Activated CD8-positive, alpha-beta T cell treated with anti-CD3 and anti-CD28 coated beads for 36 hours (primary cell): ENCODE data around the gene CBX2. TPM values are rescaled to one million over a fixed set of nuclear protein-coding genes. Genes with fewer than 3 reads are reported as not detected.

Source experiments
- ATAC-seq: fragments of 200-7000 bp; cut with Tn5 transposase; one replicate; pipeline ENCODE4 v1.10.0; 2021; ENCODE audit warnings: mild to moderate bottlenecking, moderate library complexity
- CTCF ChIA-PET: fragments of 350-600 bp; sonication (Branson Sonifier 250); formaldehyde crosslinking; loops from one replicate; lab custom pipeline; 2021; ENCODE audit warnings: antibody characterized with exemption; lab: Charles Lee
- POLR2A ChIA-PET: fragments of 350-600 bp; sonication (Branson Sonifier 250); formaldehyde crosslinking; loops from one replicate; lab custom pipeline; 2021; ENCODE audit warnings: antibody characterized with exemption; lab: Charles Lee
- DNase-seq: peaks from one replicate; pipeline ENCODE4 v3.0.0-alpha.2; 2020
- H3K27ac Mint-ChIP-seq: one replicate; pipeline ENCODE4 v1.8.0; 2021; ENCODE audit warnings: mild to moderate bottlenecking, mixed read lengths
- H3K27me3 Mint-ChIP-seq: one replicate; pipeline ENCODE4 v1.8.0; 2021; ENCODE audit warnings: mixed read lengths
- H3K36me3 Mint-ChIP-seq: one replicate; pipeline ENCODE4 v1.8.0; 2021; ENCODE audit warnings: low read depth, mixed read lengths
- H3K4me1 Mint-ChIP-seq: one replicate; pipeline ENCODE4 v1.8.0; 2021; ENCODE audit warnings: low read depth, mixed read lengths
- H3K4me3 Mint-ChIP-seq: one replicate; pipeline ENCODE4 v1.8.0; 2021; ENCODE audit warnings: mild to moderate bottlenecking, moderate library complexity, mixed read lengths
- H3K9me3 Mint-ChIP-seq: one replicate; pipeline ENCODE4 v1.8.0; 2021; ENCODE audit warnings: mixed read lengths
- intact Hi-C: fragments of 100-400 bp; cut with micrococcal nuclease; formaldehyde crosslinking; loops from one replicate; pipeline ENCODE4 v1.10.0; 2022
- total RNA-seq, 2 experiments: library from RNA; stranded (reverse); gene quantifications; one replicate each; pipeline ENCODE4 v1.2.3, GENCODE V29; 2021
- TF ChIP-seq, protein P1 (sequence below): fragments of 200-600 bp; IDR thresholded peaks from one replicate; pipeline ENCODE4 v1.8.0; 2022; ENCODE audit warnings: antibody characterized with exemption, mild to moderate bottlenecking

Gene CBX2
- total RNA-seq, 2 experiments from 2014 or later: 8.0 to 9.7 TPM

DNA sequence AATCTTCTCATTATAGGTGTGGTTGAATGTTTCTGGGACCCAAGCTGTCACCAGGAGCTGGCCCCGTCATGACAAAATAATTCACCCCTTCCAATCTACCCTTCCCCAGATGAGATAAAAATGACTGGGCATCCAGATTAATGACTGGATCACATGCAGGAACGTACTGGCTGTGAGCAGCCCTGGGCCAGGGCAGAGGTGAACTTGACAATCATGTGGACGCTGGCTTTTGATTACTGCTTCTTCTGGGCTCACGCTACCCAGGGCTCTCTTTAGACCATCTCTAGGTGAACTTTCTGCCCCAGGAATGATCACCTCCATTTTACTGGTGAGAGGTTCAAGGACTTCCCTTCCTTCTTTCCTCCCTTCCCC lies 43.0 kb downstream of the CBX2 start:
- ATAC-seq (no peak), DNase-seq (no peak)

DNA sequence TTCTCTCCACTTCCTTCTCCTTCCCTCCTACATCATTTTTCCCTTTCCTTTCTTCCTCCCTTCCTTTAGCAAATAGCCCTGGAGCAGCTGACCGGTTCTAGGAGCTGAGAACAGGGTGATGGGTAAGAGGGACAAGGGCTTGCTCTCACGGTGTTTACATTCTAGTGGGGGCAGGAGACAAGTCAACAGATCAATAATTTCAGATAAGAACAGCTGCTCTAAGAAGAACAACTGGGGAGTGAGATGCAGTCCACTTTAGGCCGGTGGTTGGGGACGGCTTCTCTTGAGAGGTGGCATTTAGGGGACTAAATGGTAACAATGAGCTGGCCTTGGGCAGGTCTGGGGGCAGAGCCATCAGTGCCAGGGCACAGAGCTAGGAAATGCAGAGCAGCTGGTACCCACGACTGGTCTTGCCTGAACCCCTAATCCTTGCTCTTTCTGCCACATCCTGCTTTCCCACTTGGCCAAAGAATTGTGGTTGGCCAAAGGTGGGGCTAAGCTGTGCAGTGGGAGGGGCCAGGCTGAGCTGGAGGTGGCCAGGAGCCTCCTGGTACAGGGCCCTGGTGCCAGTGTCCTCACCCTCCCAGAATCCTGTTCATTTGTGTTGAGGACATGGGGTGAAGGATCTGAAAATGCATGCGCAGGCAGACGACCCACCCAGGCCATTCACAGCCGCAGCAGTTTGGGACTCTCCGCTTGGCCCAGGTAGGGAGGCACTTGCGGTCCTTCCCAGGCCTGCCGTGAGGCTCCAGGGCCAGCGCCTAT lies 43.6 kb downstream of the CBX2 start:
- DNase-seq: no peak
- Mint-ChIP-seq H3K27ac (no peak overlapping the region), H3K36me3 (no peaks in the 10 kb centered on the region), H3K4me3 (no peak overlapping the region), H3K9me3 (no peaks in the 10 kb centered on the region), H3K27me3 (peaks cover 17% of the 10 kb centered on the region), H3K4me1 (peaks cover 5% of the 10 kb centered on the region)
- ChIA-PET POLR2A (interaction anchor here (0.7 to 1.4 kb wide), 3 partner anchors 9 to 21 kb away, joined by 3 to 4 read pairs (median 3); no protein-coding TSS in a partner anchor), CTCF (interaction anchor here (0.9 to 1.2 kb wide), 2 partner anchors 8 to 10 kb away, joined by 3 read pairs; no protein-coding TSS in a partner anchor)
- no peak for ATAC-seq
- TF ChIP-seq, protein P1, sequence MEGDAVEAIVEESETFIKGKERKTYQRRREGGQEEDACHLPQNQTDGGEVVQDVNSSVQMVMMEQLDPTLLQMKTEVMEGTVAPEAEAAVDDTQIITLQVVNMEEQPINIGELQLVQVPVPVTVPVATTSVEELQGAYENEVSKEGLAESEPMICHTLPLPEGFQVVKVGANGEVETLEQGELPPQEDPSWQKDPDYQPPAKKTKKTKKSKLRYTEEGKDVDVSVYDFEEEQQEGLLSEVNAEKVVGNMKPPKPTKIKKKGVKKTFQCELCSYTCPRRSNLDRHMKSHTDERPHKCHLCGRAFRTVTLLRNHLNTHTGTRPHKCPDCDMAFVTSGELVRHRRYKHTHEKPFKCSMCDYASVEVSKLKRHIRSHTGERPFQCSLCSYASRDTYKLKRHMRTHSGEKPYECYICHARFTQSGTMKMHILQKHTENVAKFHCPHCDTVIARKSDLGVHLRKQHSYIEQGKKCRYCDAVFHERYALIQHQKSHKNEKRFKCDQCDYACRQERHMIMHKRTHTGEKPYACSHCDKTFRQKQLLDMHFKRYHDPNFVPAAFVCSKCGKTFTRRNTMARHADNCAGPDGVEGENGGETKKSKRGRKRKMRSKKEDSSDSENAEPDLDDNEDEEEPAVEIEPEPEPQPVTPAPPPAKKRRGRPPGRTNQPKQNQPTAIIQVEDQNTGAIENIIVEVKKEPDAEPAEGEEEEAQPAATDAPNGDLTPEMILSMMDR: no peak
- intact Hi-C loops: no loop called here

More for the DNA sequence above, 43.0 kb downstream of the CBX2 start:
- ChIA-PET CTCF (interaction anchor here (1.2 kb wide), 1 partner anchor 9 kb away, joined by 3 read pairs; no protein-coding TSS in a partner anchor), POLR2A (interaction anchor here (0.7 to 1.4 kb wide), 2 partner anchors 8 to 22 kb away, joined by 3 to 4 read pairs; no protein-coding TSS in a partner anchor)
- intact Hi-C loops: no loop called here
- no peak overlapping the region for H3K27ac Mint-ChIP-seq
- no peak overlapping the region for H3K4me3 Mint-ChIP-seq
- peaks cover 19% of the 10 kb centered on the region for H3K27me3 Mint-ChIP-seq
- TF ChIP-seq, protein P1: no peak
- H3K36me3 Mint-ChIP-seq: no peaks in the 10 kb centered on the region
- no peaks in the 10 kb centered on the region for H3K4me1 Mint-ChIP-seq
- no peaks in the 10 kb centered on the region for H3K9me3 Mint-ChIP-seq

DNA sequence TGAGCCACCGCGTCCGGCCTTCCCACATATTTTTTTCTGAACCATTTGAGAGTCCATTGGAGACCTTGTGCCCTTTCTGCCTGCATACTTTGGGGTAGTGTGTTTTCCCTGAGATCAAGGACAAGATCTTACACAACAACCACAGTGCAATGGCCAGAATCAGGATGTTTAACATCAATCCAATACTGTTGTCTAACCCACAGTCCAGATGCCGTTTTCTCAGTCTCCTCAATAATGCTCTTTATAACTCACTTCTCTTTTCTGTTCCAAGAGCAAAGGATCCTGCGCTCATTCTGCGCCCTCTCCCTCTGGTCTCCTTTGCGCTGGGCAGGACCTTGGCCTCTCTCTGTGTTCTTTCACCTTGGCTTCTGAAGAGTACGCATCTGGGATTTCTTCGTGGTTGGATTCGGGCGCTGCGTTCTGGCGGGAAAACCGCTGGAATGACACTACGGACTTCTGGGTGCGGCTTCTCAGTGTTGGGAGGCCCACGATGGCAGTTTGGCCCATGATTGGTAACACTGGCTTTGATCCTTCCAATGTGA lies 44.7 kb downstream of the CBX2 start:
- TF ChIP-seq, protein P1: no peak
- Mint-ChIP-seq H3K4me3 (no peak overlapping the region), H3K27ac (no peak overlapping the region), H3K27me3 (peaks cover 16% of the 10 kb centered on the region), H3K9me3 (no peaks in the 10 kb centered on the region), H3K4me1 (peaks cover 8% of the 10 kb centered on the region), H3K36me3 (no peaks in the 10 kb centered on the region)
- ATAC-seq (no peak), DNase-seq (no peak)
- intact Hi-C loops: no loop called here
- ChIA-PET CTCF (interaction anchor here (0.9 kb wide), 1 partner anchor 9 kb away, joined by 3 read pairs; no protein-coding TSS in a partner anchor), POLR2A (interaction anchor here (1.4 kb wide), 1 partner anchor 20 kb away, joined by 4 read pairs; no protein-coding TSS in a partner anchor)

DNA sequence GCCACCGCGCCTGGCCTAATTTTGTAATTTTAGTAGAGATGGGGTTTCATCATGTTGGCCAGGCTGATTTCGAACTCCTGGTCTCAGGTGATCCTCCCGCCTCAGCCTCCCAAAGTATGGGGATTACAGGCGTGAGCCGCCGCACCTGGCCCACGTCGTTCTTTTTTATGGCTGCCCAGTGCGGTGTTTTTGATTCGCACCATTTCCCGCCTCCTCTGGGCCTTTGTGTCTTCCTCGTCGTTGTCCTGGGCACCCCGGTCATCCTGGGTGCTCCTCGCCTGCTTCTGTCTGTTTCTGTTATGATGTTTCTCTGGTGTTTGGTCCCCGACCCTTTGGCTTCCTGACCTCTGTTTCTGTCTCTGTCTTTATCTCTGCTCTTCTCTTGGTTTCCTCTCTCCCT lies 46.3 kb downstream of the CBX2 start:
- Mint-ChIP-seq H3K4me3 (no peak overlapping the region), H3K9me3 (no peaks in the 10 kb centered on the region), H3K36me3 (no peaks in the 10 kb centered on the region), H3K27ac (no peak overlapping the region), H3K27me3 (peaks cover 14% of the 10 kb centered on the region), H3K4me1 (peaks cover 8% of the 10 kb centered on the region)
- POLR2A ChIA-PET: interaction anchor here (0.5 to 0.9 kb wide), 2 partner anchors 13 to 27 kb away, joined by 3 to 4 read pairs; partner anchors contain the start of gene CBX8
- ATAC-seq (no peak), DNase-seq (no peak)
- CTCF ChIA-PET: interaction anchor here (1.2 to 3.5 kb wide), 4 partner anchors 11 to 82 kb away, joined by 3 to 19 read pairs (median 4); partner anchors contain the start of gene CBX4
- intact Hi-C loops: no loop called here
- TF ChIP-seq, protein P1: no peak
